HepG2 (cell line): ENCODE data around the gene PARN. TPM values are rescaled to one million over a fixed set of nuclear protein-coding genes. Genes with fewer than 3 reads are reported as not detected.

Source experiments
- PLRG1 ChIP-seq: fragments of 450-650 bp; conservative IDR thresholded peaks from 2 replicates; pipeline ENCODE4 v1.6.1; 2016
- SIN3B ChIP-seq: fragments of 150-350 bp; IDR thresholded peaks from 2 replicates; pipeline ENCODE4 v1.6.1; 2014; ENCODE audit warnings: low read length
- TSC22D2 ChIP-seq: sonication (generic); formaldehyde crosslinking; IDR thresholded peaks from 2 replicates; pipeline ENCODE4 v1.5.1; 2020; ENCODE audit warnings: missing genetic modification reagents, mild to moderate bottlenecking, borderline replicate concordance
- ZNF224 ChIP-seq: sonication (generic); formaldehyde crosslinking; IDR thresholded peaks from 2 replicates; pipeline ENCODE4 v1.5.0; 2020; ENCODE audit warnings: mild to moderate bottlenecking, missing genetic modification reagents
- ZNF235 ChIP-seq: sonication (generic); formaldehyde crosslinking; IDR thresholded peaks from 2 replicates; pipeline ENCODE4 v1.8.1; 2023; ENCODE audit warnings: mild to moderate bottlenecking, missing genetic modification reagents, borderline replicate concordance
- ZNF30 ChIP-seq: sonication (generic); formaldehyde crosslinking; IDR thresholded peaks from 2 replicates; pipeline ENCODE4 v1.5.0; 2020; ENCODE audit warnings: mild to moderate bottlenecking, missing genetic modification reagents
- ZNF317 ChIP-seq: sonication (generic); formaldehyde crosslinking; IDR thresholded peaks from 2 replicates; pipeline ENCODE4 v1.5.0; 2020; ENCODE audit warnings: mild to moderate bottlenecking, missing genetic modification reagents
- ZNF772 ChIP-seq: sonication (generic); formaldehyde crosslinking; IDR thresholded peaks from 2 replicates; pipeline ENCODE4 v1.5.0; 2020; ENCODE audit warnings: mild to moderate bottlenecking, missing genetic modification reagents
- polyA plus RNA-seq, 8 experiments: library from polyadenylated mRNA; depleted of rRNA in 3 of 8; stranded (reverse) in 7 of 8; unstranded in 1 of 8; fragments of >200 nt; fragmentation: Illumina TruSeq in 4 of 8; extraction: Trizol in 4 of 8; gene quantifications; 2 replicates each; pipeline versions ENCODE4 v1.2.1 to v1.2.3, GENCODE V29; 2011 to 2016; ENCODE audit warnings: low read depth in 4 of 8, missing spikeins in 1 of 8, mixed read lengths in 1 of 8; ENCODE audit not compliant: insufficient read depth in 1 of 8
- total RNA-seq, 5 experiments: library from RNA; depleted of rRNA; stranded (reverse); fragments of >200 nt; fragmentation: Illumina TruSeq; extraction: Trizol; gene quantifications; 2 replicates each; pipeline ENCODE4 v1.2.3, GENCODE V29; 2016; ENCODE audit warnings: low read depth in 1 of 5
- TF ChIP-seq, protein P1 (sequence below), 2 experiments: IDR thresholded peaks; 2 replicates each; pipeline ENCODE4 v1.6.1; 2011 to 2012; ENCODE audit warnings: low read length in 2 of 2, borderline replicate concordance in 1 of 2, low read depth in 1 of 2, mild to moderate bottlenecking in 1 of 2, moderate library complexity in 1 of 2
- TF ChIP-seq, protein P2 (sequence below): sonication (generic); formaldehyde crosslinking; IDR thresholded peaks from 2 replicates; pipeline ENCODE4 v1.4.0; 2020; ENCODE audit warnings: missing genetic modification reagents
- TF ChIP-seq, protein P3 (sequence below): sonication (generic); formaldehyde crosslinking; IDR thresholded peaks from 2 replicates; pipeline ENCODE4 v1.5.0; 2020; ENCODE audit warnings: mild to moderate bottlenecking, missing genetic modification reagents
- TF ChIP-seq, protein P4 (sequence below): sonication (generic); formaldehyde crosslinking; IDR thresholded peaks from 2 replicates; pipeline ENCODE4 v1.4.0; 2020; ENCODE audit warnings: mild to moderate bottlenecking, missing genetic modification reagents, borderline replicate concordance

The PARN gene
- total and polyA plus RNA-seq, 2 of the 13 experiments (the other 11 are each of a cell fraction or from before 2014, with no cell fraction given) = 13.3 to 47.6 TPM

DNA sequence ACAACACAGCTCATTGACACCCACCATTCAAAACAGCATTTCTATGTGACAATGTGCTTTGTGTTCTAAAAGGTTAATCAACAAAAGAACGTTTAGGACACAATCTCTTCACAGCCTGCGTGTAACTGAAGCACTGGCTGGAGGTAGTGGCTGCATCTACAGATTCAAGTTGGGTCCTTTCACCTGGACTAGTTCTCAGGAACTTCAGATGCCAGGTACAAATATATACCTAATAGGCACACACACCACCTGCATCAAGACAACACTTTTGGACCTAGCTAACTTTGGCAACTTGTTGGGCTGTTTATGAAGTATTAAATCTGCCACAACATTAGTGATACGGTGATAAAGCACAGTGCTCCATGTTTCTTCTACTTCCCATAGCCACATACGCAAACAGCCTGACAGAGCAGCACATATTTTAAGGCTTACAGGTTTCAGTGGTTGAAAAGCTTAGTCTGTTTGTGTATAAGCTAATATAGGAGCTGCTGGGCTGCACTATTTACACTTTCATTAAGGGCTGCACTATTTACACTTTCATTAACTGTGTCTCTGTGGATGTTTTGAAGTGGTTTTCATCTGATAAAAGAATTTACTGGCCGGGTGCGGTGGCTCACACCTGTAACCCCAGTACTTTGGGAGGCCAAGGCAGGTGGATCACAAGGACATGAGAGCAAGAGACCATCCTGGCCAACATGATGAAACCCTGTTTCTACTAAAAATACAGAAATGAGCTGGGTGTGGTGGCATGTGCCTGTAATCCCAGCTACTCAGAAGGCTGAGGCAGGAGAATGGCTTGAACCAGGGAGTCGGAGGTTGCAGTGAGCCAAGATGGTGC lies 132.6 kb downstream of the PARN start (continued):
- TF ChIP-seq, protein P1, sequence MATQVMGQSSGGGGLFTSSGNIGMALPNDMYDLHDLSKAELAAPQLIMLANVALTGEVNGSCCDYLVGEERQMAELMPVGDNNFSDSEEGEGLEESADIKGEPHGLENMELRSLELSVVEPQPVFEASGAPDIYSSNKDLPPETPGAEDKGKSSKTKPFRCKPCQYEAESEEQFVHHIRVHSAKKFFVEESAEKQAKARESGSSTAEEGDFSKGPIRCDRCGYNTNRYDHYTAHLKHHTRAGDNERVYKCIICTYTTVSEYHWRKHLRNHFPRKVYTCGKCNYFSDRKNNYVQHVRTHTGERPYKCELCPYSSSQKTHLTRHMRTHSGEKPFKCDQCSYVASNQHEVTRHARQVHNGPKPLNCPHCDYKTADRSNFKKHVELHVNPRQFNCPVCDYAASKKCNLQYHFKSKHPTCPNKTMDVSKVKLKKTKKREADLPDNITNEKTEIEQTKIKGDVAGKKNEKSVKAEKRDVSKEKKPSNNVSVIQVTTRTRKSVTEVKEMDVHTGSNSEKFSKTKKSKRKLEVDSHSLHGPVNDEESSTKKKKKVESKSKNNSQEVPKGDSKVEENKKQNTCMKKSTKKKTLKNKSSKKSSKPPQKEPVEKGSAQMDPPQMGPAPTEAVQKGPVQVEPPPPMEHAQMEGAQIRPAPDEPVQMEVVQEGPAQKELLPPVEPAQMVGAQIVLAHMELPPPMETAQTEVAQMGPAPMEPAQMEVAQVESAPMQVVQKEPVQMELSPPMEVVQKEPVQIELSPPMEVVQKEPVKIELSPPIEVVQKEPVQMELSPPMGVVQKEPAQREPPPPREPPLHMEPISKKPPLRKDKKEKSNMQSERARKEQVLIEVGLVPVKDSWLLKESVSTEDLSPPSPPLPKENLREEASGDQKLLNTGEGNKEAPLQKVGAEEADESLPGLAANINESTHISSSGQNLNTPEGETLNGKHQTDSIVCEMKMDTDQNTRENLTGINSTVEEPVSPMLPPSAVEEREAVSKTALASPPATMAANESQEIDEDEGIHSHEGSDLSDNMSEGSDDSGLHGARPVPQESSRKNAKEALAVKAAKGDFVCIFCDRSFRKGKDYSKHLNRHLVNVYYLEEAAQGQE (IDR thresholded peaks at IDR 0.05; ENCODE audit: borderline replicate concordance in 1 of 2, low read depth in 1 of 2, low read length in 2 of 2) = no peak
- no peak for TF ChIP-seq PLRG1
- no peak for TF ChIP-seq ZNF224 (CRISPR knock-in tag)
- TF ChIP-seq, protein P2, sequence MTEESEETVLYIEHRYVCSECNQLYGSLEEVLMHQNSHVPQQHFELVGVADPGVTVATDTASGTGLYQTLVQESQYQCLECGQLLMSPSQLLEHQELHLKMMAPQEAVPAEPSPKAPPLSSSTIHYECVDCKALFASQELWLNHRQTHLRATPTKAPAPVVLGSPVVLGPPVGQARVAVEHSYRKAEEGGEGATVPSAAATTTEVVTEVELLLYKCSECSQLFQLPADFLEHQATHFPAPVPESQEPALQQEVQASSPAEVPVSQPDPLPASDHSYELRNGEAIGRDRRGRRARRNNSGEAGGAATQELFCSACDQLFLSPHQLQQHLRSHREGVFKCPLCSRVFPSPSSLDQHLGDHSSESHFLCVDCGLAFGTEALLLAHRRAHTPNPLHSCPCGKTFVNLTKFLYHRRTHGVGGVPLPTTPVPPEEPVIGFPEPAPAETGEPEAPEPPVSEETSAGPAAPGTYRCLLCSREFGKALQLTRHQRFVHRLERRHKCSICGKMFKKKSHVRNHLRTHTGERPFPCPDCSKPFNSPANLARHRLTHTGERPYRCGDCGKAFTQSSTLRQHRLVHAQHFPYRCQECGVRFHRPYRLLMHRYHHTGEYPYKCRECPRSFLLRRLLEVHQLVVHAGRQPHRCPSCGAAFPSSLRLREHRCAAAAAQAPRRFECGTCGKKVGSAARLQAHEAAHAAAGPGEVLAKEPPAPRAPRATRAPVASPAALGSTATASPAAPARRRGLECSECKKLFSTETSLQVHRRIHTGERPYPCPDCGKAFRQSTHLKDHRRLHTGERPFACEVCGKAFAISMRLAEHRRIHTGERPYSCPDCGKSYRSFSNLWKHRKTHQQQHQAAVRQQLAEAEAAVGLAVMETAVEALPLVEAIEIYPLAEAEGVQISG (CRISPR knock-in tag) = no peak
- TF ChIP-seq, protein P3, sequence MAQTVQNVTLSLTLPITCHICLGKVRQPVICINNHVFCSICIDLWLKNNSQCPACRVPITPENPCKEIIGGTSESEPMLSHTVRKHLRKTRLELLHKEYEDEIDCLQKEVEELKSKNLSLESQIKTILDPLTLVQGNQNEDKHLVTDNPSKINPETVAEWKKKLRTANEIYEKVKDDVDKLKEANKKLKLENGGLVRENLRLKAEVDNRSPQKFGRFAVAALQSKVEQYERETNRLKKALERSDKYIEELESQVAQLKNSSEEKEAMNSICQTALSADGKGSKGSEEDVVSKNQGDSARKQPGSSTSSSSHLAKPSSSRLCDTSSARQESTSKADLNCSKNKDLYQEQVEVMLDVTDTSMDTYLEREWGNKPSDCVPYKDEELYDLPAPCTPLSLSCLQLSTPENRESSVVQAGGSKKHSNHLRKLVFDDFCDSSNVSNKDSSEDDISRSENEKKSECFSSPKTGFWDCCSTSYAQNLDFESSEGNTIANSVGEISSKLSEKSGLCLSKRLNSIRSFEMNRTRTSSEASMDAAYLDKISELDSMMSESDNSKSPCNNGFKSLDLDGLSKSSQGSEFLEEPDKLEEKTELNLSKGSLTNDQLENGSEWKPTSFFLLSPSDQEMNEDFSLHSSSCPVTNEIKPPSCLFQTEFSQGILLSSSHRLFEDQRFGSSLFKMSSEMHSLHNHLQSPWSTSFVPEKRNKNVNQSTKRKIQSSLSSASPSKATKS (CRISPR knock-in tag) = no peak
- TF ChIP-seq ZNF30 (CRISPR knock-in tag) = no peak
- TF ChIP-seq ZNF317 = 0 out of 2 replicates have a peak, but pooled peaks have one; percentile 56
- TF ChIP-seq ZNF772 (CRISPR knock-in tag) = peak; percentile 53; the same call in 1 of the 2 replicates
- no peak; the same call in 1 of the 2 replicates for TF ChIP-seq SIN3B
- TF ChIP-seq, protein P4, sequence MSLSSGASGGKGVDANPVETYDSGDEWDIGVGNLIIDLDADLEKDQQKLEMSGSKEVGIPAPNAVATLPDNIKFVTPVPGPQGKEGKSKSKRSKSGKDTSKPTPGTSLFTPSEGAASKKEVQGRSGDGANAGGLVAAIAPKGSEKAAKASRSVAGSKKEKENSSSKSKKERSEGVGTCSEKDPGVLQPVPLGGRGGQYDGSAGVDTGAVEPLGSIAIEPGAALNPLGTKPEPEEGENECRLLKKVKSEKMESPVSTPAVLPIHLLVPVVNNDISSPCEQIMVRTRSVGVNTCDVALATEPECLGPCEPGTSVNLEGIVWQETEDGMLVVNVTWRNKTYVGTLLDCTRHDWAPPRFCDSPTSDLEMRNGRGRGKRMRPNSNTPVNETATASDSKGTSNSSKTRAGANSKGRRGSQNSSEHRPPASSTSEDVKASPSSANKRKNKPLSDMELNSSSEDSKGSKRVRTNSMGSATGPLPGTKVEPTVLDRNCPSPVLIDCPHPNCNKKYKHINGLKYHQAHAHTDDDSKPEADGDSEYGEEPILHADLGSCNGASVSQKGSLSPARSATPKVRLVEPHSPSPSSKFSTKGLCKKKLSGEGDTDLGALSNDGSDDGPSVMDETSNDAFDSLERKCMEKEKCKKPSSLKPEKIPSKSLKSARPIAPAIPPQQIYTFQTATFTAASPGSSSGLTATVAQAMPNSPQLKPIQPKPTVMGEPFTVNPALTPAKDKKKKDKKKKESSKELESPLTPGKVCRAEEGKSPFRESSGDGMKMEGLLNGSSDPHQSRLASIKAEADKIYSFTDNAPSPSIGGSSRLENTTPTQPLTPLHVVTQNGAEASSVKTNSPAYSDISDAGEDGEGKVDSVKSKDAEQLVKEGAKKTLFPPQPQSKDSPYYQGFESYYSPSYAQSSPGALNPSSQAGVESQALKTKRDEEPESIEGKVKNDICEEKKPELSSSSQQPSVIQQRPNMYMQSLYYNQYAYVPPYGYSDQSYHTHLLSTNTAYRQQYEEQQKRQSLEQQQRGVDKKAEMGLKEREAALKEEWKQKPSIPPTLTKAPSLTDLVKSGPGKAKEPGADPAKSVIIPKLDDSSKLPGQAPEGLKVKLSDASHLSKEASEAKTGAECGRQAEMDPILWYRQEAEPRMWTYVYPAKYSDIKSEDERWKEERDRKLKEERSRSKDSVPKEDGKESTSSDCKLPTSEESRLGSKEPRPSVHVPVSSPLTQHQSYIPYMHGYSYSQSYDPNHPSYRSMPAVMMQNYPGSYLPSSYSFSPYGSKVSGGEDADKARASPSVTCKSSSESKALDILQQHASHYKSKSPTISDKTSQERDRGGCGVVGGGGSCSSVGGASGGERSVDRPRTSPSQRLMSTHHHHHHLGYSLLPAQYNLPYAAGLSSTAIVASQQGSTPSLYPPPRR (CRISPR knock-in tag) = peak; percentile 93
- no peak for TF ChIP-seq TSC22D2 (CRISPR knock-in tag)
- 0 out of 2 replicates have a peak, but pooled peaks have one; percentile 19 for TF ChIP-seq ZNF235 (CRISPR knock-in tag)
